GM21381 (cell line): ENCODE results near the gene PDZD2.
"Not testable (repeated sequence)": the region's sequence is repeated elsewhere in the genome, so short reads cannot be mapped to it uniquely, and the experiment has no call there.

ENCODE experiments used
- ATAC-seq: cut with Tn5 transposase; IDR thresholded peaks from one replicate; pipeline ENCODE4 v1.9.1; 2021; ENCODE audit warnings: mild to moderate bottlenecking, moderate library complexity; ENCODE audit not compliant: unreplicated experiment

Gene PDZD2

DNA sequence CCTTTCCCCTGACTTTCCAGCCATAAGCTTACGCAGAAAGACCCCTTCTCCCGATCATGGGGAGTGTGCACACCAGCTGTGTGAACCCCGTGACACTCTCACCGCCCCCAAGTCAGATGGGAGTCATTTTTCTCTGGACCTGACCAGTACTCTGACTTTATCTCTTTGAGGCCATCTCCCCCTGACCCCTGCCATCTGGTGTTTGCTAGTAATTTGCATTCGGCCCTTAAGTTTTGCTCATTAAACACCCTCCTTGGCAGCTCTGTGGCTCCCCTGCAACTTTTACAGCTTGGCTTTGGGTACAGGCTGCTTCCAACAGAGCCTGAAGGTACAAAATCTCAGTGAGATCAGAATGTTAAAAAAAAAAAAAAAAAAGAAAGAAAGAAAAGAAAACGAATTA, 43.9 kb downstream of the PDZD2 start:
- no peak for ATAC-seq

DNA sequence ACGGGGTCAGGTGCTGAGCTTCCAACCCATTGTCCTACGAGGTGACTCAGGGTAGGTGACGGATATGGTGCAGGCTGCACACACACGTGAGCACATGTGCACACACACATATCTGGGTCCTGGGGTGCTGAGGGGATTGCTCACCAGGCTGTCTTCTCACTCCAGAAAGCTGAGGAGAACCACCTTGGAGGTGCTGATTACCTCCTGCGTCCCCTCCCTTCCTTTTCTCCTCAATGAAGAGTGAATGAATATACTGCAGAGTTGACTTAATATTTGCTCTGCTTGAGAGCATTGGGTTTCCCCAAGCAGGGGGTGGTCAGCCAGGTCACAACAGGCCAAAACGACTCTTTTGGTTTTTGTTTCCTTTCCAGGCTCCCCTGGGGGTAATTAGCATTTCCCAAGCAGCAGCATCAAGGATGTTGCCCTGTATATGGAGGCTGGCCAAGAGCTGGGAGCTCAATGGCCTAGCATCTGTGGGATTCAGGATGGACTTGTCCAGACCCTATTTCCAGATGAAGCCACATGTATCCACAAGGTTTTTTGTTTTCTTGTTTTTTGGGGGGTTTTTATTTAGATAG, 49.7 kb downstream of the PDZD2 start:
- no peak for ATAC-seq

DNA sequence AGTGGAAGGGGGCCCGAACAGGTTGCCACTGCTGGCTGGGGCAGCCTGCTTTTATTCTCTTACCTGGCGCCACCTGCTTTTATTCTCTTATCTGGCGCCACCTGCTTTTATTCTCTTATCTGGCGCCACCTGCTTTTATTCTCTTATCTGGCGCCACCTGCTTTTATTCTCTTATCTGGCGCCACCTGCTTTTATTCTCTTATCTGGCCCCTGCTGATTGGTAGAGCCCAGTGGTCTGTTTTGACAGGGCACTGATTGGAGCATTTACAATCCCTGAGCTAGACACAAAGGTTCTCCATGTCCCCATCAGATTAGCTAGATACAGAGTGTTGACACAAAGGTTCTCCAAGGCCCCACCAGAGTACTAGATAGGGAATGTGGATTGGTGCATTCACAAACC, 52.5 kb downstream of the PDZD2 start:
- not testable (repeated sequence) for ATAC-seq

DNA sequence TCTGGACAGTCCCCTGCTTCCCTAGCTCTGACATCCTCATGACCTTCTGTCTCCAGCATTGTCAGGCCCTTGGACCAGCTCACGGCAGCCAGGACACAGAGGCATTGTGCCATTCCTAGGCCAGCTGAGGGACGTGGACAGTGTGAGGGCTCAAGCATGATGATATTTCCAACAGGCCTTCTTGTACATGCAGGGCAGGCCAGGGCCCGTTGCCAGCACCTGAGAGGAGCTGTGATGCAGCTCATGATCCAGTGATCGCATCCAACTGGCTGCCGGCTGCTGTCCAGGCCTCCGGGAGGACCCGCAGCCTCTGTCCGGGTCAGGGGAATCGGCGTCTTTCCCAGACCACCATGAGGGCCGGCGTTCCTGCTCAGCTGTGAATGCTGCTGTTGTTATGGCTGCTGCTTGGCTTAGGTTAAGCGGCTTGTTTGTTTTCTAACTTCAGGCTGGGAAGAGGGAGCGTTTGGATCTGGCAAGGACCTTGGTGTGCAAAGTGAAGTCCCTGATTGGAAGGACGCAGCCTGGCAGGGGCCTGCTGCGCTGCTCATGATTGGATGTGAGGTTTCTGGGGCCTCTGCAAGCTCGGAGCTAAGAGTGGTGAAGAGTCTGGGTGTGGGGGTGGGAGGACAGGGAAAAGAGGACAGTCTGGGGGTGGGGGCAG, 53.8 kb downstream of the PDZD2 start:
- no peak for ATAC-seq

DNA sequence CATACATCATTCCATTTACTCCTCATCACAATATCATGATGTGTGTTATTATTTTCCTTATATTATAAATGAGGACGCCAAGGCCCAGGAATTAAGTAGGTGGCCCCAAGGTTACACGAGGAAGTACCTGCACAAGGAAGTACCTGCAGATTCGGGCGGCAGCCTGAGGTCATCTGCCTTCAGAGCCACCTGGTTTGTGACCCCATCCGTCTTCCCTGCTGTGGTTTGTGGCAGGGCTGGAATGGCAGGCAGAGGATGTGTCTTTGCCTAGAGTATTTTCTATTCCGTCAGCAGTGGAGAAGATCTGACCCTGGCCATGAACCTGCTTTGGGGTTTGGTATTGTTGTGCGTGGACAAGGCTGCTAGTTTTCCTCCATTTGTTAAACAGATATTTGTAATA, 59.7 kb downstream of the PDZD2 start:
- ATAC-seq: no peak

DNA sequence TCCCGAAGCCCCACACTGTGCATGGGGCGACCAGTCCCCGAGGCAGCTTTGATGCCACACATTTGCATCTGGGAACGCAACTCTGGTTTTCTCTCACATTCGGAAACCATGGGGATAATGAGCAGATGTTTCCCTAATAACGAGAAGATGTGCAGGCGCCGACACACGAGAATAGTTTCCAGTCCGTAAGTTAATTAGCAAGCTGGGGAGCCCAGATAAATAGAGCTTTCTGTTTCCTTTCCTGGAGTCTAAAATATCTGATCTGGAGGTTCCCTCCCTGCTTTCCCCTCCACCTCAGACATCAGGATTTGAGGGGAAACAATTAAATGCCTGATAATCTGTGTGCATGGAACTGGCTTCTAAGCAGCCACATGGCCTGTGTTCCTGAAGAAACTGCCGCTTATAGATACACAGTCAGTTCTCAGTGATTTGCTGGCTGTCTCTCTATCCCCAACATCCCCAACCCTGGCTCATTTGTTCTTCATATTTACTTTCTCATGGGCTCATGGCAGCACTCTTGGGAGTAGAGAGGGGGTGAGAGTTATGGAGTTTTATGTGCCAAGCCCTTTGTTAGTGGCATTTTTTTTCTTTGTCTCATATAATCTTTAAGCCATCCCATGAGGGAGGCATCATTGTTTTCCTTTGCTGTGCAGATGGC, 62.8 kb downstream of the PDZD2 start:
- no peak for ATAC-seq

DNA sequence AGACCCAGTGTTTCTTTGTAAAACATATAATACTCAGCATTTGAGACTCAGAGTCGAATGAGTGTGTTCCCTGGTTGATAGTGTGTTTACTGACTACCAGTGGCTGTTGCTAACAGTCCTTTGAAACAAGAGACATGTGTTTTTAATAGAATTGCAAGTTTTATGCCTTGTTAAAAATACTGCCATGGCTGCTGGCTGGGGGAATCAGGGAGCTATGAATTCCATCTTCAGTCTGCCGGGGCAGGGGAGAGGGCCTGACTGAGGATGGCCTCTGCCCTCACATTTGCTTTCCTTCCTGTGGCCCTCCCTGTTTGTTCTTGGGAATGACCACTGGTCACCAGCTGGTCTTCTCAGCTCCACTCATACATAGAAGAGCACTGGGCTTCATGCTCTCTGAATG, 63.8 kb downstream of the PDZD2 start:
- no peak for ATAC-seq

DNA sequence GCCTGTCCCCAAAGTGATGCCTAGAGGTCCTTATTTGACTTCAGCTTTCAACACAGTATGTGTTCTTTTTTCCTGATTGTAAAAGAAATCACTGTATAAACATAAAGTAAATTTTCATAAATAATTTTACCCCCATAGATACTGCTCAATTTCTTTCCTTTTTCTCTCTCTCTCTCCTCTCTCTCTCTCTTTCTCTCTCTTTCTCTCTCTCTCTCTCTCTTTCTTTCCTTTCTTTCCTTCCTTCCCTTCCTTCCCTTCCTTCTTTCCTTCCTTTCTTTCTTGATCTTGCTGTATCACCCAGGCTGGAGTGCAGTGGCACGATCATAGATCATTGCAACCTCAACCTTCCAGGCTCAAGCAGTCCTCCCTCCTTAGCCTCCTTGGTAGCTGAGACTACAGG, 64.8 kb downstream of the PDZD2 start:
- no peak for ATAC-seq

DNA sequence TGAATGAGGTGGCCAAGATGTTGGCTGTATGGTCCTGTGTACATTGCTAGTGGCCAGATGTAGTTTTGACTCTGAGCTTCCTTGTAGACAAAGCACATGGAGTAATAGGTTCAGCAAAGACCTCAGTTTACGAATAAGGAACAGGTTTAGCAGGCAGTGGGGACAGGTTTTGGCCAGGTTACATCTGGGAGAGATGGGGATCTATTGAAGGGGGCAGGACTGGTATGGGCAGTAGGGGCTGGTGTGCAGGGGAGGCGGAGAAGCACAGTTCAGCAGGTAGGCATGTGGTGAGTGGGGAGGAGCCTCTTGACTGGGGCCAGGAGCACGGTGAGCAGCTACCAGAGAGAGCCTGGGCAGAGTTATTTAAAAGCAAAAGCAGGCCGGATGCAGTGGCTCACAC, 67.3 kb downstream of the PDZD2 start:
- no peak for ATAC-seq

DNA sequence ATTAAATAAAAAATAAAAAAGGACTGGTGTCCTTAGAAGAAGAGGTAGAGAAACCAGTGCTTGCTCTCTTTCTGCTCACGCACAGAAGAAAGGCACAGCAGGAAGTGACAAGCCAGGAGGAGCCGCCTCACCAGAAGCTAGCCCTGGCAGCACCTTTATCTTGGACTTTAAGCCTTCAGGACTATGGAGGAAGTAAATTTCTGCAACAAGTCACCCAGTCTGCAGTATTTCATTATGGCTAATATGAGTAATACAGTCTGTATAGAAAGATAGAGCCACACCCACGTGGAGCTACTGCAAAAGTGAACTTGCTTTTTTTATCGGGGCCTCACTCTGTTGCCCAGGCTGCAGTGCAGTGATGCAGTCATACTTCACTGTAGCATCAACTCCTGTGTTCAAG, 68.4 kb downstream of the PDZD2 start:
- no peak for ATAC-seq

DNA sequence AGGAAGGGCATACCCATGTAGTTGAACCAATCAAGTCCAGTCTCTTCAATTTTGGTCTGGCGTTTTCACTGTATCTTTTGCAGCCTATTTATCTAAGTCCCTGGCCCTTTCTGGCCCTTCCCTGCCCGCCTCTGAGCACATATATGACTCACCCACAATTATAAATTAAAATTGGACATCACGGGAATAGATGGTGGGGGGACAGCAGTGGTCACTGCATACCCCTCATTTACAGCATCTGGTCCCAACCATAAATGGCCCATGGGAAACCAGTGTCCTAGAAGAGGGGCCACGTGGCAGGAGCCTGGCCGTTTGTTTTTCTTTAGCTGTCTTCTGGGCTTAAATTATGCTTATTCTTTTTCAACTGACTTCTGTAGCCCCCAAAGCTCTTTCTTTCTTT, 69.2 kb downstream of the PDZD2 start:
- no peak for ATAC-seq

DNA sequence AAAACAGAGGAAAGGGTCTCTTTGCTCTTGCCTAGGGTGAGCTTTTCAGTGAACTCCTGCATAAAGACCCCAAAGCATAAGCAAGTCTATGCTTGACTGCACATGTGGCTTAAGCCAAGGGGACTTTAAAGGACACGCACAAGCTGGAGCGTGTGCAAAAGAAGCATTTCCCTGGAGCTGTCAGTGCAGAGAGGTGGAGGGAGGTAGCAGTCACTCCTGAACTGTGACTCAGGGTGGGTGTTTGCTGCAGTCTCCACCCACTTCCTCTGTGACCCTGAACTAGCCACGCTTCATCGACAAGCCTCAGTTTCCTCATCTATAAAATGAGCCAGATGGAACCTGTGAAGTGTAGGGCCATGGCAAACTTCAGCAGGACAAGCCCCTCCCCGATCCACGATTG, 72.4 kb downstream of the PDZD2 start:
- no peak for ATAC-seq

DNA sequence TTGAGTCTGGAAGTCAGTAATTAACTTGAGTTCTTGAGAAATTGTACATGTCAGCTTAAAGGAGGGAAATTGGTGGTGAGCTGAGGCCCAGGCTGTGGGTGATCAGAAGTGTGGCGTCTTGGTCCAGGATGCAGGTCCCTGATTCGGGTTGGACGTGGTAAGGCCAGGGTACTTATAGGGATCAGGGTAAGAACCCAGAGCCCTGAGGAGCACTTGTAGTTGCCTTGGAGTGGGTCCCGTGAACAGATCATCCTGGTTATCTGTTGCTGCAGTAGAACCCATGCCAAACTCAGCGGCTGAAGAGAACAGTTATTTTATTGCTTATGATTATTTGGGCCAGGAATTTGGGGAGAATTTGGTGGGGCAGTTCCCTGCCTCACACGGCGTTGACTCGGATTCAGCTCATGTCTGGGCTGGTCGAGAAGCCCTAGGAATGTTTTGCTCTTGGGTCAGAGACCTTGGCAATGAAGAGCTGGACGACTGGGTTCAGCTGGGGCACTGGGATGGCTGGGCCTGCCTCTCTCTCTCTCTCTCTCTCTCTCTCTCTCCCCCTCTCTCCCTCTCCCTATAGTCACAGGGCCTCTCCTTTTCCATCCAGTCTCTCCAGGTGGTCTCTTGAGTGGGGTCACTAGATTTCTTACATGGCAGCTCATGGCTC, 73.1 kb downstream of the PDZD2 start:
- ATAC-seq: no peak

DNA sequence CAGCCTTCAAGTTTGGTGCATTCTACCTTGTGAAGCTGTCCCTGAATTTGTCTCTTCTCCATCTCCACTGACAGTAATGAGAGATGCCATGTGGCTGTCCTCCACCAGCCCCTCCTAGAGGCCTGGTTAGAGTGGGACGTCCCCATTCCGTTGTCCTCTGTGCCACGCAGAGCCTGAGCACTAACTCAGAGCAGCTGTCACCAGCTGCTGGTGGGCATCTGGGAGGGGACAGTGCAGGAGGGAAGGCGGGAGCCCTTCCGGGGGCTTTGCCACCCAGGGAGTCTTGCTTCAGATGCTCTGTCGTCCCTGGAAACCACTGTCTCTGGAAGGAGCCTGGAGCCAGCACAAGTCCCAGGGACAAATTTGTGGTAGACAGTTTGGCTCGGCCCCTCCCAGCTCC, 78.6 kb downstream of the PDZD2 start:
- no peak for ATAC-seq

DNA sequence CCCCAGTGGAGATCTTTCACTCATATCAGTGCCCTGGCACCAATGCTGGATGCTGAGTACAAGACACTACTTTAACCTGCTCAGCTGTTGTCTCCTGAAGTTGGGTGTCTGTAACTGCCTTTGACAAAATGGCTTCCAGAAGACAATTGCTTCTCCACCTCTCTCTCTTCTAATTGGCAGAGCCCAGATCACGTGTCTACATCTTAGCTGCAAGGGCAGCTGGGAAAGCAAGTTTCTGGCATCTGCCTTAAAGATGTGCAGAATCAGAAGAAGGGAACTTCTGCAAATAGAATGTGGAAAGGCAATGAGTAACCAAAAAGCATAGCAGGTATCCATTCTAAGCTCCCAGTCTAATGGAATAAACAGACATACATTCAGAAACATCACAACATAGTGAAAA, 81.1 kb downstream of the PDZD2 start:
- ATAC-seq: no peak

DNA sequence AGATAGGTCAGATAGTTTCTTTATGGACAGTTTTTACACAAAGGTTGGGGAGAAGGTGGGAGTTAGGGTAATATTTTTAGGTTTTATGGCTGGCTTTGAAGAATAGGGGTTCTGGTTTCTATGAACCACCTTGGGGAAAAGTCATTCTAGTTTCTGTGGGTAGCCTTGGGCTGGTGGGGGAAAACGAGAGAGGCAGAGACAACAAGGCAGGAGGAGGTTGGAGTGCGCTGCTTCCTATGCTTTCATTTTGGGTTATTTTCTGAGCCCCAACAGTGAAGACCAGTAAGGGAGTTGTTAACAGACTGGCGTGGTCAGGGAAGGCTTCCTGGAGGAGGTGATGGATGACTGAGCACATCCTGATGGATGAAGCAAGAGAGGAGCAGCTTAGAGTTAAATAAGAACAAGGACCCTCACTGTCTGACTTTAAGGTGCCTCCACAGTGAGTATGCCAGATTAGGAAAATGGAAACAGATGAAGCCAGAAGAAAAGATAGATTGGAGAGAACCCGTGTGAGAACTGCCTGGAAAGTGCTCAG, 81.9 kb downstream of the PDZD2 start:
- ATAC-seq: no peak

DNA sequence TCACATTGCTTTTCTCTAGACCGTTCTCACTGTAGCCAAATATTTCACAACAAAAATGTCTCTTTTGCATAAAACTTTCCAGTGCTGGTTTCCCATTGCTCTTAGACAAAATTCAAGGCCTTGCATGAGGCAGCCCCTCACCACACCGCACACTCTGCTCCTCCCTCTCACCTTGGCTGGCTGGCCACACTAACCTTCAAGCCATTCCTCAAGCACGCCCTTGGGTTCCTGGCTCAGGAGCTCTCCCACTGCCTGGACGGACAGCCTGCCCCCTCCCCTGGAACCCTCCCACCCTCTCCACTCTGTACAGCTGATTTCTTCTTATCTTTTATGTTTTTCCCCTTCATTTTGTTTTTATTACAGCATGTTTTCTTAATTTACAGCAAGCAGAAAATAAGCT, 83.2 kb downstream of the PDZD2 start:
- no peak for ATAC-seq

DNA sequence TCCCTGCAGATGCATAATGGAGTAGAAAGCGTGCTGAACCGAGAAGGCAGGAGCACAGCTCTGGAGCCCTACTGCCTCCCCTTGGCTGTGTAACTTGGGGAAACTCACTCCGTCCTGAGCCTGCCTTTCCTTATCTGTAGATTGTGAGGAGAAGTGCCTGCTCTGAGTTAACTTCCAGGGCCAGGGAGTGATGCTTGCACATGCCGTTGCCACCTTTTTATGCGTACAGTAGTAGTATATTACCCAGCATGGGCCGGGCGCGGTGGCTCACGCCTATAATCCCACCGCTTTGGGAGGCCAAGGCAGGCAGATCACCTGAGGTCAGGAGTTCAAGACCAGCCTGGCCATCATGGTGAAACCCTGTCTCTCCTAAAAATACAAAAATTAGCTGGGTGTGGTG, 87.1 kb downstream of the PDZD2 start:
- no peak for ATAC-seq

DNA sequence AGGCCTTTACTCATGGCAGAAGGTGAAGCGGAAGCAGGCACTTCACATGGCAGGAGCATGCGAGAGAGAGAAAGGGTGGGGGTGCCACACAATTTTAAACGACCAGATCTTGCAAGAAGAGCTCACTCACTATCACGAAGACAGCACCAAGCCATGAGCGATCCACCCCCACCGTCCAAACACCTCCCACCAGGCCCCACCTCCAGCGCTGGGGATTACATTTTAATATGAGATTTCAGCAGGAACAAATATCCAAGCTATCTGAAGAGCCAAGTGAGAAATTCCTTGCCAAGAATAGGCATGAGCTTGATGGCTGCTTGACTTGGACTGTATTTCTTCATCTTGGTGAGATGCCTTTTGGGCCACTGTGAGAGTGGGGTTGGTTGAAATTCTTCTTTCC, 88.0 kb downstream of the PDZD2 start:
- ATAC-seq: no peak

DNA sequence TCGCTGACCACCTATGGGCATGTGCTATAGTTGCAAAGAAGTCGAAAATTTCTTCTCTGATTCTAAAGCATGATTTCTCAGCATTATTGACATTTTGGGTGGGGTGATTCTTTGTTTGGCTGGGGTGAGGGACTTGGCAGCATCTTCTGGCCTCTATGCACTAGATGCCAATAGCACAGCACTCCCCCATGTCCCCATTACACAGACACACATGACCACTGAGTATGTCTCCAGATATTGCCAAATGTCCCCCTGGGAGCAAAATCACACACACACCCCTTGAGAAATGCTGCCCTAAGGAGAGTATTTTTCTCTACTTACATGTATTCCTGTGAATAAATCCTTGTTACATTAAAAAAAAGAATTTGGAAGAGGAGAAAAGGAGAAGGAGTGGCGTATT, 89.1 kb downstream of the PDZD2 start:
- ATAC-seq: no peak

DNA sequence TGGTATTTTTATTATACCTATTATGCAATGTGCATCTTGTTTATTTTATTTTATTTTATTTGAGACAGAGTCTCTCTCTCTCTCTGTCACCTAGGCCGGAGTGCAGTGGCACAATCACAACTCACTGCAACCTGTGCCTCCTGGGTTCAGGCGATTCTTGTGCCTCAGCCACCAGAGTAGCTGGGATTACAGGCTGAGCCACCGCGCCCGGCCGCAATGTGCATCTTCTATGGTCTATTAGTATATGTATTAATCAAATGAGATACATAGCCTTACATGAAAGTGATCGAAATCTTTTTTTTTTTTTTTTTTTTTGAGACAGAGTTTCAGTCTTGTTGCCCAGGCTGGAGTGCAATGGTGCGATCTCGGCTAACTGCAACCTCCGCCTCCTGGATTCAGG, 89.9 kb downstream of the PDZD2 start:
- ATAC-seq: not testable (repeated sequence)

DNA sequence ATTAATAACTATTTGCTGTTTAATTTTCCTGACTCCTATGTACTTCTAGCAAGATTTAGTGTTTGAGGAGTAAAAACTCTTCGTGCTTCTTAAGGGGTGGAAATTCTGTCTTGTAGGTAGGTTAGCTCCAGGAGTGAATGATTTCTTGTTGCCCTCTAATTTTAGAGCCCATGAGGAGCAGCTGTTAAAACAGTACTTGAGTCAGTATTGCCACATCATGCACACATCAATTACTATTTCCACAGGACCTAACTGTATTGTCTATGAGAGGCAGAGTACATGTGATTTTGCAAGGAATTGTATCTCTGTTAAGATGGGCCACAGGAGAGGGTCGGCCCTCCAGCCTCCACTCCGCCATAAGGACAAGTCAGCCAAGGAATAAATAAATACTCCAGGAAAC, 91.2 kb downstream of the PDZD2 start:
- no peak for ATAC-seq
